ENCODE measurements around the gene PI4KA. TPM values are rescaled to one million over a fixed set of nuclear protein-coding genes. Genes with fewer than 3 reads are reported as not detected.

Gene PI4KA
- total and polyA plus RNA-seq, 2 of the 13 experiments (the other 11 are each of a cell fraction or from before 2014, with no cell fraction given), result 27.4 to 56.4 TPM

- TF ChIP-seq PTBP1 (IDR thresholded peaks at IDR 0.05; ENCODE audit: low read depth, low read length, poor library complexity, severe bottlenecking), result no peak
- no peak for TF ChIP-seq CBX1 (IDR thresholded peaks at IDR 0.05; ENCODE audit: low read depth)
- no peak for TF ChIP-seq ZNF652 (CRISPR knock-in tag; IDR thresholded peaks at IDR 0.05; ENCODE audit: borderline replicate concordance, low read depth)
- CTCF ChIA-PET (ENCODE audit: low intra/inter-chr PET ratio, low total read pairs), result no interaction called here
- in situ Hi-C loops (cut with HindIII; ENCODE audit: extremely low pct_ligation_motif_present, low pct_unique_long_range_greater_than_20kb) (no loop called here), intact Hi-C loops (cut with micrococcal nuclease; ENCODE audit: unreplicated experiment) (no loop called here)
- Histone ChIP-seq H2AFZ (ENCODE audit: low read length) (no peak overlapping the region), H3K27me3 (ENCODE audit: control insufficient read depth in 1 of 2, insufficient read depth in 2 of 2, low read length in 2 of 2) (no peaks in the 10 kb centered on the region), H4K20me1 (ENCODE audit: insufficient read depth, low read length) (no peaks in the 10 kb centered on the region), H3K4me1 (ENCODE audit: insufficient read depth, low read length) (peaks cover 30% of the 10 kb centered on the region), H3K36me3 (replicated peaks in 1 of 2; ENCODE audit: control insufficient read depth in 1 of 2, insufficient read depth in 2 of 2, low read length in 2 of 2) (peaks cover 11 to 40% of the 10 kb centered on the region in 2 experiments), H3K27ac (ENCODE audit: extremely low read length, insufficient read depth, low read length) (no peak overlapping the region), H3K9ac (ENCODE audit: insufficient read depth, low read depth, low read length) (no peak overlapping the region), H3K9me3 (ENCODE audit: low read length) (no peaks in the 10 kb centered on the region), H3K4me3 (replicated peaks in 1 of 3; ENCODE audit: insufficient read depth in 1 of 3, low read depth in 2 of 3, low read length in 3 of 3) (no peak overlapping the region), H3K79me2 (ENCODE audit: insufficient read depth, low read length) (no peaks in the 10 kb centered on the region), H3K4me2 (ENCODE audit: low read depth, low read length) (no peak overlapping the region)
- DNase-seq (ENCODE audit: low spot score), result no peak
- no peak for ATAC-seq
- BruUV-seq (replicated peaks), result no TSS peak
- POLR2A ChIA-PET, result no interaction called here
- FAIRE-seq, result no peak
- 92% methylated on average over 6 of the region's 6 CpGs for WGBS (ENCODE audit: low lambda C conversion rate)
These were observed 24.2 kb upstream of the PI4KA start for GRCh38 chr22:20882855-20883254.

- in situ Hi-C loops (cut with HindIII; ENCODE audit: extremely low pct_ligation_motif_present, low pct_unique_long_range_greater_than_20kb) (no loop called here), intact Hi-C loops (cut with micrococcal nuclease; ENCODE audit: unreplicated experiment) (no loop called here)
- CTCF ChIA-PET (ENCODE audit: low intra/inter-chr PET ratio, low total read pairs), result no interaction called here
- peaks cover 30% of the 10 kb centered on the region for H3K4me1 ChIP-seq (ENCODE audit: insufficient read depth, low read length)
- BruUV-seq (replicated peaks), result no TSS peak
- H3K9ac ChIP-seq (ENCODE audit: insufficient read depth, low read depth, low read length), result no peak overlapping the region
- no peak overlapping the region for H3K4me2 ChIP-seq (ENCODE audit: low read depth, low read length)
- H3K27ac ChIP-seq (ENCODE audit: extremely low read length, insufficient read depth, low read length), result no peak overlapping the region
- POLR2A ChIA-PET, result no interaction called here
- ATAC-seq (no peak), FAIRE-seq (no peak), DNase-seq (ENCODE audit: low spot score) (no peak)
- H4K20me1 ChIP-seq (ENCODE audit: insufficient read depth, low read length), result no peaks in the 10 kb centered on the region
- H3K4me3 ChIP-seq (replicated peaks in 1 of 3; ENCODE audit: insufficient read depth in 1 of 3, low read depth in 2 of 3, low read length in 3 of 3), result no peak overlapping the region
- H3K27me3 ChIP-seq (ENCODE audit: control insufficient read depth in 1 of 2, insufficient read depth in 2 of 2, low read length in 2 of 2), result no peaks in the 10 kb centered on the region
- no peaks in the 10 kb centered on the region for H3K9me3 ChIP-seq (ENCODE audit: low read length)
- WGBS (ENCODE audit: low lambda C conversion rate), result 91% methylated on average over 9 of the region's 9 CpGs
- no peaks in the 10 kb centered on the region for H3K79me2 ChIP-seq (ENCODE audit: insufficient read depth, low read length)
- H3K36me3 ChIP-seq (replicated peaks in 1 of 2; ENCODE audit: control insufficient read depth in 1 of 2, insufficient read depth in 2 of 2, low read length in 2 of 2), result peaks cover 9 to 38% of the 10 kb centered on the region in 2 experiments; a peak in 4 of 5 replicates
- H2AFZ ChIP-seq (ENCODE audit: low read length), result no peak overlapping the region
- TF ChIP-seq ZNF724P (CRISPR knock-in tag; IDR thresholded peaks at IDR 0.05; ENCODE audit: borderline replicate concordance) (no peak), MTERF4 (CRISPR knock-in tag; IDR thresholded peaks at IDR 0.05) (no peak), TIGD3 (CRISPR knock-in tag; IDR thresholded peaks at IDR 0.05; ENCODE audit: borderline replicate concordance) (no peak), JUNB (CRISPR knock-in tag; IDR thresholded peaks at IDR 0.05; ENCODE audit: borderline replicate concordance) (no peak), GABPB1 (CRISPR knock-in tag; IDR thresholded peaks at IDR 0.05) (no peak), ZNF776 (CRISPR knock-in tag; IDR thresholded peaks at IDR 0.05) (no peak), BCL3 (CRISPR knock-in tag; IDR thresholded peaks at IDR 0.05) (no peak), ZSCAN31 (CRISPR knock-in tag; IDR thresholded peaks at IDR 0.05; ENCODE audit: low read depth) (no peak), FOXO1 (CRISPR knock-in tag; IDR thresholded peaks at IDR 0.05) (no peak), ZNF816 (CRISPR knock-in tag; IDR thresholded peaks at IDR 0.05; ENCODE audit: borderline replicate concordance) (no peak), DNMT3B (CRISPR knock-in tag; conservative IDR thresholded peaks at IDR 0.05) (no peak)
These were observed 23.5 kb upstream of the PI4KA start for GRCh38 chr22:20881869-20882815.

Data from HepG2 (cell line).